Measurements from ENCODE around the gene FBXO15.

FBXO15 gene

DNA sequence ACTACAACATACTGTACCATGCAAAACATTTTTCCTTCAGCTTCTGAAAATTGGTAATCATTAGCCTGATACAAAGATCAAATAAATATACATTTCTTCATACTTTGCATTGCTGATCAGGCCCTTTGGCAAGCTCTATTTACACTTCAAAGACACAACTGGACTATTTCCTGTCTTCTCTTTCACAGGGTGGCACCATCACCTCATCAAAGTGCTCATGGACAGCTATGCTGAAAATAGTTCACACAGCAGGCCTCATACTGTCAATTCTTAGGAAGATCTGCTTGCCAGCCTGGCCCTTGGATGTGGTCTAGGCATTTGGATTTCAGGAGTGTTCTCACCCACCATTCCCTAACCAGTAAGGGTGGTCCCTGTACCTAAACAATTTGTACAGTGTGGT, 33.9 kb downstream of the FBXO15 start:
- no peak for DNase-seq (ENCODE audit: low spot score)

DNA sequence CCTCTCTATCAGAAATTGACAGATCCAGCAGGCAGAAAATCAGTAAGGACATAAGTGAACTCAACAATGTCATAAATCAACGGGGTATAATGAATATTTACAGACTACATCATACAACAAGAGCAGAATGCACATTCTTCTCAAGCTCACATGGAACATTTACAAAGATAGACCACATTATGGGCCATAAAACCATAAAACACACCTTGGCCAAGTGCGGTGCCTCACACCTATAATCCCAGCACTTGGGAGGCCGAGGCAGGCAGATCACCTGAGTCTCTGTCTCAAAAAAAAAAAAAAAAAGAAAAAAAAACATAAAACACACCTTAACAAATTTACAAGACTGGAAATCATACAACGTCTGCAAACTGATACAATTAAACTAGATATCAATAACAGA, 36.7 kb downstream of the FBXO15 start:
- no peak for DNase-seq (ENCODE audit: low spot score)

DNA sequence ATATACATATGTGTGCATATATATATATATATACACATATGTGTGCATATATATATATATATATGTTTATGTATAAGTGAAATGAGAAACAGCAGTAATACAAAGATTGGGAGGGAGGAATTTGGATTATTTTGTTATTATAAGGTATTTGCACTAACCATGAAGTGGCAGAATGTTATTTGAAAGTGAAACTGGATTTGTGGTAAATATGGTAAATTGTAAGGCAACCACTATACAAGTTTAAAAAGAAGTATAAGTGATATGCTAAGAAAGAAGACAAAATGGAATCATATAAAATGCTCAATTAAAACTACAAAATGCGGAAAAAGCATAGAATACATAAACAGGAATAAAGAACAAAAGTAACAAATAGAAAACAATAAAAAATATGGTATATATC, 37.5 kb downstream of the FBXO15 start:
- DNase-seq (ENCODE audit: low spot score): no peak

DNA sequence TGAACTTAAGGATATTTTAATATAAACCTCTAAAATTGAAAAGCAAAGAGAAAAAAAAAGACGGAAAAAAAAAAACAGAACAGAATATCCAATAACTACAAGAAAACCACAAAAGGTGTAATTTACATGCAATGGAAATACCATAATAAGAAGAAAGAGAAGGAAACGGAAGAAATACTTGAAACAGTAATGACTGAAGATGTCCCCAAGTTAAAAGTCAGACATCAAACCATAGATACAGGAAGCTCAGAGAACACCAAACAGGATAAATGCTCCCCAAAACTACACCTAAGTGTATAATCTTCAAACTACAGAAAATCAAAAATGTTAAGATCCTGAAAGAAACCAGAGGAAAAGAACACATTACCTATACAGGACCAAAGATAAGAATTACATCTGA, 39.2 kb downstream of the FBXO15 start:
- no peak for DNase-seq (ENCODE audit: low spot score)

DNA sequence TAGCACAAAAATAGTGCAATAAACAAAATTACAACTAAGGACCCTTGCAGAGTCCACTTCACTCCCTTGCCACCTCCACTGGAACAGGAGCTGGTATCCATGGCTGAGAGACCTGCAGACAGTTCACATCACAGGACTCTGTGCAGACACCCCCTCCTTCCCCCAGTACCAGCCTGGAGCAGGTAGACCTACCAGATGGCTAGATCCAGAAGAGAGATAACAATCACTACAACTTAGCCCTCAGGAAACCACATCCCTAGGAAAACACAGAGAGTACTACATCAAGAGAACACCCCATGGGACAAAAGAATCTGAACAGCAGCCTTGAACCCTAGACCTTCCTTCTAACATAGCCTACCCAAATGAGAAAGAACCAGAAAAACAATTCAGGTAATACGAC, 49.8 kb downstream of the FBXO15 start:
- no peak for DNase-seq (ENCODE audit: low spot score)

DNA sequence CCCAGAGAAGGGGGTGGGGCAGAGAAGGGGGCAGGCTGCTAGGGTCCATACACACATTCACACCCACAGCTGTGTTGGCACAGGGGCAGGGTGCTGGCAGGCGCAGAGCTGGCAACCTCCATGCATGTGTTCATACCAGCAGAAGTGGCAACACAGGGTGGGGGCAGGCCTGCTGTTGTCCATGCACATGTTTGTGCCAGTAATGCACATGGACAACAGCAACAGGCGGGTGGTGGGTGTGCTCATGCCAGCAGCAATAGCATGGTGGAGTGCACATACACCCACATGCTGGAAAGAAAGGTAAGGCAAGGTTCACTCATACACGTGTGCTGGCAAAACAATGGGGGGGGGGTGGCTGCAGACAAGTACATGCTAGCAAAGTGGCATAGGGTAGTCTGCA, 54.7 kb downstream of the FBXO15 start:
- no peak for DNase-seq (ENCODE audit: low spot score)

DNA sequence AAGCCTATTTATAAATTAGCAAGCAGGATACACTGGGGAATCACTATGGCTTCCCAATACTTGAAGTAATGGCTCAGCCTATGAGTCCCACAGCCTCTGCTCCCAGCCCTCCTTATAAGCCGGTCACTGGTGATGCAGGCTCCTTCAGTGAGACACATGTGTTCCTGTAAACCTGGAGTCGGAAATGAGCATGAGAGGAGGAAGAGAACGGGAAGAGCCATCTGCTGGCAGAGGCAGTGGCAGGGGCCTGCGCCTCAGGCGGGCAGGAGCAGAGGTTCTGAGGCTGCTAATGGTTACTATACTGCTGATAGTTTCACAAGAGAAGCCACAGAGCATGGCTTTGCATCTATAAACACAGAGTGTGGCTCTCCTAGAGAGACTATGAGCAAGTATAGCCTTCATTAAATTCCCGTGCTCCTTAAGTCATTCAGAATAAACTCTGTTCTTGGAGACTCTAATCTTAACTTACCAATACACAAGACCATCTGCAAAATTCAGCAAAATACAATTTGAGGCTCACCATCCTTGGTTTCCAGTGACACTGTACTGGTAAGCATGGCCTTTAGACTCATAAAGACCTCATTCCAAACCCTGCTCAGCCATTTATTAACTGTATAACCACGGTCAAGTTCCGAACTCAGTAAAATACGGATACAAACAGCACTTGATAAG, 63.3 kb downstream of the FBXO15 start:
- DNase-seq (ENCODE audit: low spot score): no peak

DNA sequence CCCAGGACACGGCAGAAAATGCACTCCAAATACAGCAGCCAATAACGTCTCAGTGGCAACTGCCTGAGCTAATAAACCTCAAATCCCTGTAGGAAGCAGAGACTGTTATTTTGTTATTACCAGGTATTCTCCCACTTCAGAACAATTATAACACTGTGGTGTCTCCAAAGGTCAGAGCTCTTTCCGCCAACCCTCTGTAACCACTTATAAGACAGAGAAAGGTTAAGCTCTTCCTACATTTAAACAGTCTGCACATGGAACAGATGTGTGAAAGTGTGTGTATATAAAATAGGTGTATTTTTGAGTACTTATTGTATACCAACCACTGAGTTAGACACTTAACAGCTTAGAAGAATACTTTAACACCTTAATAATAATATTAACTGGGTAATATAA, 64.1 kb downstream of the FBXO15 start:
- no peak for DNase-seq (ENCODE audit: low spot score)

DNA sequence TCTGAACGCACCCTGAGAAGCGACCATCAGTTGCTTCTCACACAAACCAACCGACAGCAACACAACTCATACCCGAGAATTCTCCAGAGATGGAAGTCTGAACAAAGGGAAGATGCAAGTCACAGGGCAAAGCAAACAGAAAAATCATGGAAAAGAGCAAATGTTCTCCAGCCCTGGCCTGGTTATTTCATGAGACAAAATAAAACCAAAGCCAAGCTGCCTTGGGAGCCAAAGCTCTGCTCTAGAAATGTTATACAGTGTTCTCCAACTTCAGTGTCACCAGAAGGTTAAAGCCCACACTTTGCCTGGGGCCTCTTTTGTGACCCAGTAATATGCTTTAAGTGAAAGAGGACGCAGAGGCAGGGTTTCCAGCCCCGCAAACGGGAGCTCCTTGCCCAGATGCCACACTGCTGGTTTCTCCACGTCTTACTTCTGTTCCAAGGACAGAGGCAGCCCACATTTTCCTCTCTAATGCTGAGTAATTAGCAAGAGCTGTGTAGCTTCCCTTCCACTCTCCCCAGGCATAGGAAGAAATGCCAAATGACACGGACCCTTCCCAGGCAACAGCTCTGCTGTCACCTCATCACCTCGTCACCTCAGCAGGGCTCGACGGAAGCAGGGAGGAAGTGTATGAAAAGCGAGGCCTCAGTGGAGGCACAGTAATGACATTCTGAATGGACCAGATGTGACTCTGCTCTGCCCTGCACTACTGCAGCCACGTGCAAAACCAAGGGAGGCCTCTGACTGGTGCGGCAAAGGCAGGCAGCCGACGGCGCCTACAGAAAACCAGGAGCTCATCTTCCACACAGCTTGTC, 64.7 kb downstream of the FBXO15 start:
- no peak for DNase-seq (ENCODE audit: low spot score)

DNA sequence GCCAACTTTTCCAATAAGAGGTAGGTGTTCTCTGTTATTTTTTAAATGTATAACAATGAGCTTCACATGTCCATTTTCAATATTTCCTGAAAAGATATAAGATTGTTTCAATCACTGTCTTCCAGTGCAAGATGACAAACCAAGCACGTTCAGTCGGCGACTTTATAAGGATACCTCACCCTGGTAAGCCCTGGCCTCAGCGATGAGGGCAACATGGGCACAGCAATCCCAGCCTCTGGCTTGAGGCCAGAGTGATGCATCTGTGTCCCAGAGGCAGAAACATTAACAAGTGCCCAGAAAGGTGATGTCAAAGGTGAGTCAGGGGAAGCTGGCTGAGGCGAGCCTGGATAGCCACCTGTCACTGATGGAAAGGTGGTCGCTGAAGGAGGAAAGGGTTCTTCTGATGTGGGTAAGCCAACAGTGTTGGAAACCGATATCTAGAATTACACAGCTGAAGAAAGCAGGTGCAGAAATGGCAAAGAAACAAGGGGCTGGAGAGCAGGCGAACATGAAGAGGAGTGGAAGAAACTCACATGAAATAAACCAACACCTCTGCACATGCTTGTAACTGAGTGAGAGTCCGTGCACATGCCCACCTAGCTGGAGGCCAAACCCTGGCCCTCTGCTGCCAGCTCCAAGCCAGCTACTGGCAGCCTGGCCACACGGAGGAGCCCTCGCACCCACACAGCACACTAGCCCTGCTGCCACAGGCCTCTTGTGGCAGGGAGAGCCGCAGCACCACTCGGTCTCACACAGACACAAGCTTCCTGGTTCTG, 65.5 kb downstream of the FBXO15 start:
- peak; percentile 63 for DNase-seq (ENCODE audit: low spot score)

DNA sequence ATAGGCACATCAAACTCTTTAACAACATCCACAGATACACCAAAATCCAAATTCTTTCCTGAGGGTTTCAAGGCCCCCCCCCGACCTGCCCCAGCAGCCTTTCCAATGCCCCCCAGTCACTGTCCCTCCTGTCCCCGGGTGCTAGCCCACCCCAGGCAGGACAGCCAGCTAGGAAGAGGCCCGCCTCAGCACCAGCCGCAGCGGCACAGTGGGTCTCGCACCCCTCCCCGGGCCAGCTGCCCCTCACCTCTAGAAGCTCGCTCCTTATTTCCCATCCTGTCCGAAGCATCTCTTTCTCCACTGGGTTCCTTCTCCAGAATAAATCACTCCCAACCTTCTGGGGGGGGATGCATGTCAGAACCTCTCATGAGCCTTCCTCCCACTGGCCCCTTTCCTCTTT, 69.4 kb downstream of the FBXO15 start:
- DNase-seq (ENCODE audit: low spot score): no peak

DNA sequence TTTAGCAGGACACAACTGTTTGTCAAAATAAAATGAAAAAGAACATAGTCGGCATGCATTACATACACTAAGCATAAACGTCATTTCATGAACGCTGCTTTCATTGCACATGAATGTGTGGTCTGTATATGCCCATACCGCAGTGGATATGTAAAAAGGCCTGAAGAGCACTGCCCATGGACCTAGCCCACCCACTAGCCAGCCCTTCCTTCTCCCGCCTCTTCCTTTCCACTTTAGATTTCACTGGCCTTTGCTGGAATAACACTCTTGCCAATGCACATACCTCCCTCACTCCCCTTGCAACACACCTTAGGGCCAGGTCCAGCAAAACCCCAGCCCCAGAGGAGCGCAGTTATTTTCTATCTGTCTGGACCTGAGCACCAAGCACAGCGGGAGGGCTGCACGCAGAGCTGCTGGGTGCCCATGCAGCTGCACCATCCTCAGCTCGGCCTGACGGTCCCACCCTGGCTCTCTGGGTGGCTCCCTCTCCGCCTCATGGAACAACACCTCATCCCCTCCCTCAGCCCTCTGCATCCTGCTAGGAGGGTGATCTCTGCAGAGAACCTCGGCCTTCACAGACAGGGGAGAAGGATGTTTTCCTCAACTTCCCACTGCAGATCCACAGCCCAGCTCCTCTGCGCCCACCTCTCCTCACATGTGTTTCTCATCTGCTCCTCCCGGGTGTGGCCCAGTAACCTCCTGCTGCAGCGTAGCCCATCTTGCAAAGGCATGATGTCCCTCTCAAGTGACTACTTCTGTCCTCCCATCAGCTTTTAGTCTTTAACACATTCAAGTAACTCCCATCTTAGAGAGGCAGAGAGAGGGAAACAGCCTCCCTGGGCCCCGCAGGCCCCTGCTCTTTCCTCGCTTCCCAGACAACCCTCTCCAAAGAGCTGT, 72.7 kb downstream of the FBXO15 start:
- no peak for DNase-seq (ENCODE audit: low spot score)

DNA sequence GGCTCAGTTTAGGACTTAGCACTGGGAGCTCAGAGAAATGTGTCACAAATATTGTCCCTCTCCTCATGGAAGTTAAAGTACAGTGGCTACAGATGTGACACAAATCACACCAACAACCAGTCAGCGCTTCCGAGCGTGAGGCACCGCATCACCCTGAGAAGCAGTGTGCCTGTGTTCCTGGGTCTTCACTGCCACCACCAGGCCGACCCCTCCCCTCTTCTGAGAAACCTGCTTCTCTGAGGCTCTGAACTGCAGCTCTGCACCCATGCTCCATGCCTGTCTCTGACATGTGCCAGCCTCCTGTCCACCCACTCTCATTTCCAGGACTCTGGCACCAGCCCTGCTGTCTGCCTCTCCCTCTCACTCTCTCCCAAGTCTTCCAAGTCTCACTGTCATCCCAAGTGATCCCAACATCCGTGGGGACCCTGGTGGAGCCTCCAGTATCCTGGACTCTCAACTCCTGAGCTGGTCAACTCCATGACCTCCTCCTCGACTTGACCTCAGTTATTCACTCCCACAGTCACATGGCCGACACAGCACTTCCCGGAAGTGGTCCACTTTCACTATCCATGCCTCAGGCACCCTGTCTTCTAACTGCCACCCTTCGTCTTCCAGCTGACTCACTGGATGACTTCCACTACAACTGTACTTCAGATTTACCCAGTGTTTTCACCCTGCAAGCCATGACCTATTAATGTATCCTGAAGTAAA, 73.5 kb downstream of the FBXO15 start:
- no peak for DNase-seq (ENCODE audit: low spot score)

DNA sequence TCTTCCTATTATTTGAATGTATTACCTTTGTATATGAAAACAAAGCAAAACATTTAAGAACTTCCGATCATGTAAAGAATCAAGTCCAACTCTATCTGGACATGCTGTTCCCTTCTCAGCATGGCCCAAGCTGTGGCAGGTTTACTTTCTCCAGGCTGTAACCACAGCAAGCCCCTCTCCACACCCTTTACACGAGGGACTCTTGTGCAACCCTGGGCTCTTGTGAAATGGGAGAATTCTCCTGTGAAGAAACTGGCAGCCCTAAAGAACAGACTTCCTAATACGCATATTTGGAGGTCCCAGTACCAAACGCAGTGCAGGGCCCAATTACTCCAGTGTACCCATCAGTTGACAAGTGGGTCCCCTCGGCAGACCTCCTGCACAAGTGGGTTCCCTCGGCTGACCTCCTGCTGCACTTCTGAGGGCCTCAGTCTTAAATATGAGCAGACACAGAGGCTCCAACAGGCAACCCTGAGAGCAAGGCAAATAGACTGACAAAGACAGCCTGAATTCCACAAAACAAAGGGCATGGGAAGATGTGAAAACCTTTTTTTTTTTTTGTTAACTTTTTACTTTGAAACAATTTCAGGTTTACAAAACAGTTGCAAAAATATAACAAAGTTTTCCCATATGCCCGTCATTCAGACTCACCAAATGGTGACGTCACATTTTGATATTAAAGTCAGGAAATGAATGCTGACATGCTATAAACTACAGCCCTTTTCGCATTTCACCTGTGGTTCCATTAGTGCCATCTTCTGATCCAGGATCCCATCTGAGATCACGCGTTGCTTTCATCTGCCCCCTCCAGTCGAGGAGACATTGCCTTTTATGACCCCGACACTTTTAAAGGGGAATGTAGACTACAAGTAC, 78.2 kb downstream of the FBXO15 start:
- DNase-seq (ENCODE audit: low spot score): no peak

DNA sequence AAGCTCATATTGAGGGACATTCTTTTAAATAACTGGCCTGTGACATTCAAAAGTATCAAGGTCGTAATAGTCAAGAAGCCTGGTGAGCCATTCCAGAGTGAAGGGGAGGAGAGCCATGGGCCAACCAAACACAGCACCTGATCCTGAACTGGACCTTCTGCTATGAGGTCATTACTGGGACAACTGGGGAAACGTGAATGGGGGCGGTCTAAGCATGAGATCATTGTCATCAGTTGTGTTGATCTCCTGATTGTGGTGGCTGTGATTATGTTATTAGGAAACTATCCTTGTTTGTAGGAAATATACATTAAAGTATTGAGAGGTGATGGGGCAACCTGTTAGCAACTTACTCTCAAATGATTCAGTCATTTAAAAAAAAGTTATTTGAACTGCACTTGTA, 79.3 kb downstream of the FBXO15 start:
- DNase-seq (ENCODE audit: low spot score): no peak

DNA sequence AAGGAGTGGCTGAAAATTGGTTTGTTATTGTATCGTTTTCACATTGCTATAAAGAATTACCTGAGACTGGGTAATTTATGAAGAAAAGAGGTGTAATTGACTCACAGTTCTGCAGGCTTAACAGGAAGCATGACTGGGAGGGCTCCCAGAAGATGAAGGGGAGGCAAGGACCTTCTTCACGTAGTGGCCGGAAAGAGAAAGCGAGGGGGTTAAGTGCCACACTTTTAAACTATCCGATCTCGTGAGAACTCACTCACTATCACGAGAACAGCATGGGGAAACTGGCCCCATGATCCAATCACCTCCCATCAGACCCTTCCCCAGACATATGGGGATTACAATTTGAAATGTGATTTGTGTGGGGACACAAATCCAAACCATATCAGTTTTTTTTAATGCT, 81.6 kb downstream of the FBXO15 start:
- DNase-seq (ENCODE audit: low spot score): no peak

DNA sequence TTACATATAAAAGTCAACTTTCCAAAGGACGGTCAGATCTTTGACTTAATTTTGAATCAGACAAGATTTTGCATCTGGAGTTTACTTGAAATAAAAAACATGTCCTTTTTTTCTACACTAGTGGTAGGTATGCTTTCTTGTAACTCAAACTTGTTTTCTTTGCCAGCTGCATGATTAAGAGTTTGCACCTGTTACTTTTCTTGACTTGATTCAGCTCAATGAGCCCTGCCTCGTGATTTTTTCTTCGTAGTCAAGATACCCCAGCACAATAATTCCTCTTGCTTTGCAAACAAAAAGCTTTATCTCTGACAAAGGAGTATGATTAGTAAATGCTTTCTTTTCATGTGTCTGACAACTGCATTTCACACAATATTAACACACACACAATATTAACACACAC, 82.3 kb downstream of the FBXO15 start:
- DNase-seq (ENCODE audit: low spot score): no peak

DNA sequence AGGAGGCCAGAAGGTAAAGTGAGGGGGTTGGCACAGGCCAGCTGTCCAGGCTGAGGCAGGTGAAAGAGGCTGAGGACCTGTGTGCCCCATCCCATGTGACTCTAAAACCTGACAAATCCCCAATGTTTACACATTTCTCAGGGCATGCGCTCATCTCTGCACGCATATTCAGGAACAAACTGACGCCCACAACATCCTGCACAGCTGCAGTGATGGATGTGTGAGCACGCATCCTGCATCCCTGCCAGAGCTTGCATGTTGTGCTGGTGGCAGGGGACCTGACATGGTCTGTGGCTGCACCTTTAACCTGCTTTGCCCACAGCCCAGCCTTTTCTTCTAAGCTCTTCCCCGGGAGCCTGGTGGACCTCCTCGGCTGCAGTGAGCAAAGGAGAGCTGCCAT, 83.1 kb downstream of the FBXO15 start:
- DNase-seq (ENCODE audit: low spot score): peak; percentile 37

DNA sequence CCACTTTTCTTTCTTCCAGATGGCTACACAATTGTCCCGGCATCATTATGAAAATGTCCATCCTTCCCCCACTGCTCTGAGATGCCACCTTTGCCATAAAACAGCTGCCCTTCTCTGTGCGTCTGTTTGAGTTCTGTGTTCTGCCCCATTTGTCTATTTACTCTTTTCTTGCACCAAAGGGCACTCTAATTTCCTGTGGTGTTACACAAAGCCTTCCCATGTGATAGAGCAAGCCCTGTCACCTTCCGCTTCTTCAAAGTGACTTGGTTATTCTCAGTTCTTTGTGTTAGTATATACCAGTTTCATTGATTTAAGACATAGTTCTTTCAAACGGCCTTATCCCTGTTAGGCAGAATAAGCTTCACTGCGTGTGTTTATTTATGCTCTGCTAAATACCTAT, 84.1 kb downstream of the FBXO15 start:
- no peak for DNase-seq (ENCODE audit: low spot score)

DNA sequence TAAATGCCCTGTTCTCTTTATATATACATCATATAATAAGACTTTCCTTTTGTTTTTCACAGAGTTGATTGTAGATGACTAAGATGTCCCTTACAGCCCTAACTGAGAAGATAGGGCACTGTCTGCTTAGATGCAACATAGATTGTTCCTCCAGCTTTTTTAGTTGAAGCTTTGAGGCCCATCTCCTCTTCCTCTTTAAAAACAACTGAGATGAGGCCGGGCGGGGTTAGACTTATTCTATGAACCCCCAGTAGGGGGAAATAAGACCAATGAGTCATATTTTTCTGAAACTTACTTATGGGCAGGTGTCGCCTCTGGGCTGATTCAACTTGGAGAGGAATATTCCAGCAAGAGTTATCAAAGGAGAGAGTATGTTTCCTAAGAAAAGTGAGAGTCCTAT, 84.6 kb downstream of the FBXO15 start:
- no peak for DNase-seq (ENCODE audit: low spot score)
